ENCODE results near the gene MNAT1. TPM values are rescaled to one million over a fixed set of nuclear protein-coding genes. Genes with fewer than 3 reads are reported as not detected.

MNAT1 gene
- total RNA-seq, 1 donor from 2014 or later, result 42.6 TPM

DNA sequence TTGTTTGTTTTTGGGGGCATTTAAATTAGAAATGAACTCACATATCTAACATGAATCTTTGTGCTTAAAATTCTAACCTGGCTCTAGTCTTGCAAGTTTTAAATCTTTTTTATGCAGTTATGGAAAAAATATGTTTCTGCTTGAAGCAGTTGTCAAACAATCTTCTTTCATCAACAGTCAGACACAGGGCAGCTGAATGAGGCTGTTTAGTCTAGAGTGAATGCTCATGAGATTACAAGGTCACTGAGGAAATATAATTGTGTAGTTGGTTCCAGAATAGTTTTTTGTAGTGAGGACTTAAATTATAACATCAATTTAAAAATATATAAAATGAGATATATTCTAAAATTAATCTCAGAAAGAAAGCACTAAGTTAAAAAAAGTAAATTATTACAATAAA, 169.8 kb downstream of the MNAT1 start:
- intact Hi-C loops (cut with micrococcal nuclease), result no loop called here
- no peak overlapping the region for H3K4me3 Mint-ChIP-seq
- no peak for DNase-seq
- no peaks in the 10 kb centered on the region for H3K4me1 Mint-ChIP-seq
- H3K27me3 Mint-ChIP-seq, result no peaks in the 10 kb centered on the region
- peaks cover 6% of the 10 kb centered on the region for H3K9me3 Mint-ChIP-seq
- H3K36me3 Mint-ChIP-seq (ENCODE audit: low read depth), result peaks cover 2% of the 10 kb centered on the region
- H3K27ac Mint-ChIP-seq, result no peak overlapping the region

- Mint-ChIP-seq H3K4me1 (no peaks in the 10 kb centered on the region), H3K27me3 (no peaks in the 10 kb centered on the region), H3K4me3 (no peak overlapping the region), H3K36me3 (ENCODE audit: low read depth) (peaks cover 2% of the 10 kb centered on the region), H3K9me3 (peaks cover 13% of the 10 kb centered on the region), H3K27ac (no peak overlapping the region)
- intact Hi-C loops (cut with micrococcal nuclease), result no loop called here
- no peak for DNase-seq
Observed at GRCh38 chr14:60905923-60906322, 171.4 kb downstream of the MNAT1 start.

- no peaks in the 10 kb centered on the region for H3K27me3 Mint-ChIP-seq
- no peaks in the 10 kb centered on the region for H3K4me1 Mint-ChIP-seq
Observed at GRCh38 chr14:60915781-60916180, 181.2 kb downstream of the MNAT1 start.

DNA sequence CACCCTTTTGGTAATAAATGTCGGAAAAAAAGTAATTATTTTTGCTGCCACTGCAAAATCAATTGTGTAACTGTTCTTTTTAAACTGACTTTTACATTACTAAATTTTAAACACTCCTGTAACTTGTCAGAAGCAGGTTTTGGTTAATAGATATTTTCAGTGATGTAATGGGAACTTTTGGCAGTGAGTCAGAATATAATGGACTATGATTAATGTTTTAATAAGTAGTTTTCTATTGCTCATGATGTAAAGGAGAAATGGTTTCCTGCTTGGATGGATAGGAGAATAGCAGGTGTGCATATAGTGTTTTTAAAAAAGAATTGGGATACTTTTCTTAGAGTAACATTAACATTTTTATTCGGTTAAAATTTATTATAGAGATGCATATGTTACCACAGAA, 187.5 kb downstream of the MNAT1 start:
- Mint-ChIP-seq H3K4me3 (no peak overlapping the region), H3K27me3 (no peaks in the 10 kb centered on the region), H3K27ac (no peak overlapping the region), H3K9me3 (no peaks in the 10 kb centered on the region), H3K4me1 (peaks cover 5% of the 10 kb centered on the region), H3K36me3 (ENCODE audit: low read depth) (no peaks in the 10 kb centered on the region)
- intact Hi-C loops (cut with micrococcal nuclease), result no loop called here
- DNase-seq, result no peak

More at GRCh38 chr14:60915781-60916180, 181.2 kb downstream of the MNAT1 start:
- Mint-ChIP-seq H3K9me3 (peaks cover 1% of the 10 kb centered on the region), H3K36me3 (ENCODE audit: low read depth) (no peaks in the 10 kb centered on the region), H3K27ac (no peak overlapping the region), H3K4me3 (no peak overlapping the region)
- intact Hi-C loops (cut with micrococcal nuclease), result no loop called here
- no peak for DNase-seq

DNA sequence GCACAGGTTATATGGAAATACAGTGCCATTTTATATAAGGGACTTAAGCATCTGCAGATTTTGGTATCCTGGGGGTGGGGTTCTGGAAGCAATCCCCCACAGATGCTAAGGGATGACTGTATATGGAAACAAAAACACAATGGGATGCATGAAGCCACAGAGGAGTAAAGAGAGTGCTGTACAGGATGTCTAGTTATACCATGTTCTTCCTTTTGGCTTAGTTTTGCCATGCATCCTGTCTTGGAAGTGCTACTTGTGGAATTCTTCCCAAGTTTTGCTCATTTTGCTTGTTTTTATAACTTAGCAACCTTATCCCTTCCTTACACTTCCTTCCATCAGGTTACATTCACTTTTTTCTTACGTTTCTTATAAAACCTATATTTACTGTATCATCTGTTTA, 190.7 kb downstream of the MNAT1 start:
- Mint-ChIP-seq H3K9me3 (no peaks in the 10 kb centered on the region), H3K27ac (no peak overlapping the region), H3K4me3 (no peak overlapping the region), H3K4me1 (peaks cover 5% of the 10 kb centered on the region), H3K36me3 (ENCODE audit: low read depth) (no peaks in the 10 kb centered on the region), H3K27me3 (no peaks in the 10 kb centered on the region)
- intact Hi-C loops (cut with micrococcal nuclease), result no loop called here
- no peak for DNase-seq

- Mint-ChIP-seq H3K9me3 (no peaks in the 10 kb centered on the region), H3K27ac (no peak overlapping the region), H3K4me3 (no peak overlapping the region), H3K4me1 (peaks cover 5% of the 10 kb centered on the region), H3K27me3 (no peaks in the 10 kb centered on the region), H3K36me3 (ENCODE audit: low read depth) (no peaks in the 10 kb centered on the region)
- intact Hi-C loops (cut with micrococcal nuclease), result no loop called here
- no peak for DNase-seq
Observed at GRCh38 chr14:60926002-60926401, 191.4 kb downstream of the MNAT1 start.

DNA sequence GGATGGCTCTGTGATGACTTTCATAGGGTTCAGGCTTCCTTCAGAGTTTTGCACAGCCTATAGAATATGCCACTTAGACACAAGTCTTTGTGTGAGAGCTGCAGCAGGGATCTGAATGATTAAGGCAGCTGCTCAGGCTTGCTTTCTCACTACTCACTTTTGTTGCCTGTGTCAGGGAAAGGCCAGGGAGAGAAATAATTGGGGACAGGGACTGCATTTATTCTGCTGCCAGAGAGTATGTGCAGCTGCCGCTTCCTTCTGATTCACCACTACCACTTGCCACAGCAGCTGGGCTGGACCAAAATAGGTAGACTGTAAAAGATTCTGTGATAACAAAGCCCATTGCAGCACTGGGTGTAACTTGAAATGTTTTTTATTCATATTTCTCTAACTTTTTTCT, 196.7 kb downstream of the MNAT1 start:
- Mint-ChIP-seq H3K4me3 (no peak overlapping the region), H3K27me3 (no peaks in the 10 kb centered on the region), H3K36me3 (ENCODE audit: low read depth) (peaks cover 2% of the 10 kb centered on the region), H3K4me1 (no peaks in the 10 kb centered on the region), H3K9me3 (peaks cover 4% of the 10 kb centered on the region), H3K27ac (no peak overlapping the region)
- intact Hi-C loops (cut with micrococcal nuclease), result no loop called here
- DNase-seq, result no peak

- Mint-ChIP-seq H3K4me3 (no peak overlapping the region), H3K27ac (no peak overlapping the region), H3K4me1 (no peaks in the 10 kb centered on the region), H3K36me3 (ENCODE audit: low read depth) (peaks cover 2% of the 10 kb centered on the region), H3K9me3 (peaks cover 6% of the 10 kb centered on the region), H3K27me3 (no peaks in the 10 kb centered on the region)
- intact Hi-C loops (cut with micrococcal nuclease), result no loop called here
- no peak for DNase-seq
Observed at GRCh38 chr14:60933920-60934655, 199.5 kb downstream of the MNAT1 start.

DNA sequence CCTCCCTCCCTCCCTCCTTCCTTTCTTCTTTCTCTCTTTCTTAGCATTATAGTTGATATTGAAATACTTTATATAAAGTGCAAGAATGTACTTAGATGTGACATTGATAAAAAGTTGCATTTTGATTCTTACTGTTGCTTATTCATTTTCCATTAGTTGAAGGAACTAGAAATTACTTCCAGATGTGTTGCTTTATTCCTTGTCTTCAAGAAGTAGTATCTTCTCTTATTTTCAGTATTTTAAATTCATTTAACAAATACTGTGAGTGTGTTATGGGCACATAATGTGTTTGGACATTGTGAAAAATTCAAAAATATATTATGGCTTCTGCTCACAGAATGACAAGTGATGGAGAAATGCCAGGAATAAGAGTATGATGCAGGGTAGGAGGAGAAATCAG, 200.8 kb downstream of the MNAT1 start:
- peaks cover 8% of the 10 kb centered on the region for H3K9me3 Mint-ChIP-seq
- no peak for DNase-seq
- intact Hi-C loops (cut with micrococcal nuclease), result no loop called here
- no peak overlapping the region for H3K4me3 Mint-ChIP-seq
- H3K4me1 Mint-ChIP-seq, result no peaks in the 10 kb centered on the region
- H3K27ac Mint-ChIP-seq, result no peak overlapping the region
- H3K36me3 Mint-ChIP-seq (ENCODE audit: low read depth), result peaks cover 2% of the 10 kb centered on the region
- H3K27me3 Mint-ChIP-seq, result no peaks in the 10 kb centered on the region

- intact Hi-C loops (cut with micrococcal nuclease), result no loop called here
- Mint-ChIP-seq H3K36me3 (ENCODE audit: low read depth) (peaks cover 7% of the 10 kb centered on the region), H3K27ac (no peak overlapping the region), H3K9me3 (peaks cover 8% of the 10 kb centered on the region), H3K27me3 (no peaks in the 10 kb centered on the region), H3K4me3 (no peak overlapping the region), H3K4me1 (peaks cover 9% of the 10 kb centered on the region)
- no peak for DNase-seq
Observed at GRCh38 chr14:60943637-60944032, 209.1 kb downstream of the MNAT1 start.

DNA sequence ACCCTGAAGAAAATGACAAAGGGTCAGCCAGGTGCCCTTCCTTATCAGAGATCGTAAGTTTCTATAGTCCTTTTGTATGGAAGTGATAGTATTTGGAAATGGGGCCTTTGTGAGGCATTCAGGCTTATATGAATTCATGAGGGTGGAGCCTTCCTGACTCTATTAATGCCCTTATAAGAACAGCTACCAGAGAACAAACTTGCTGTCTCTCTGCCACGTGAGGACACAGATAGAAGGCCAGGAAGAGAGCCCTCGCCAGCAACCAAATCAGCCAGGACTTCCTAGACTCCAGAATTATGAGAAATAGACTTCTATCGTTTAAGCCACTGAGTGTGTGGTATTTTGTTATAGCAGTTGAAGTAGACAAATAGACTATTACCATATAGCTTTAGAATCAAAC, 209.6 kb downstream of the MNAT1 start:
- H3K4me3 Mint-ChIP-seq, result no peak overlapping the region
- peaks cover 7% of the 10 kb centered on the region for H3K36me3 Mint-ChIP-seq (ENCODE audit: low read depth)
- H3K27me3 Mint-ChIP-seq, result no peaks in the 10 kb centered on the region
- DNase-seq, result no peak
- peaks cover 9% of the 10 kb centered on the region for H3K4me1 Mint-ChIP-seq
- no peak overlapping the region for H3K27ac Mint-ChIP-seq
- intact Hi-C loops (cut with micrococcal nuclease), result no loop called here
- peaks cover 5% of the 10 kb centered on the region for H3K9me3 Mint-ChIP-seq

DNA sequence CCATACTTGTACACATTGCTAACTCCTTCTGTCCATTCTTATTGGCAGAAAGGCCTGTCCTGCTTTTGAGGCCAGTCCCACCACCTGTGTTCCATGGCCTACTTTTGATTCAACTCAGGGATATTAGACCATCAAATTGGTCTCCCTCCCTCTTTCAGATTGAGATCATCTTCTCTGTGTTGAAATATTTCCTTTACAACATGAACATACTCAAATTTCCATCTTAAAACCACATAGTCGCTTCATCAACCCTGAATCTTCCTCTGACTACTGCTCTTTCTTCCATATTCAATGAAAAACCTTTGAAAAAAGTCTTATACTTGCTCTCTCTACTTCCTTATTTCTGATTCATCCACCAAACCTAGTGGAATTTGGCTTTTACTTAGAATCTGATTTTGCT, 211.4 kb downstream of the MNAT1 start:
- Mint-ChIP-seq H3K27ac (peak overlapping the region; percentile 22), H3K9me3 (peaks cover 4% of the 10 kb centered on the region), H3K27me3 (no peaks in the 10 kb centered on the region), H3K36me3 (ENCODE audit: low read depth) (peaks cover 7% of the 10 kb centered on the region), H3K4me1 (peaks cover 9% of the 10 kb centered on the region), H3K4me3 (no peak overlapping the region)
- intact Hi-C loops (cut with micrococcal nuclease), result loop anchor here (1.0 to 5.0 kb wide), 2 partner anchors 87 to 194 kb away; no protein-coding TSS in a partner anchor
- no peak for DNase-seq

GRCh38 chr14:60946773-60947172, 212.2 kb downstream of the MNAT1 start:
- Mint-ChIP-seq H3K27ac (no peak overlapping the region), H3K27me3 (no peaks in the 10 kb centered on the region), H3K4me3 (no peak overlapping the region), H3K4me1 (peaks cover 9% of the 10 kb centered on the region), H3K36me3 (ENCODE audit: low read depth) (peaks cover 5% of the 10 kb centered on the region), H3K9me3 (peaks cover 4% of the 10 kb centered on the region)
- DNase-seq, result no peak
- intact Hi-C loops (cut with micrococcal nuclease), result loop anchor here (1.0 to 5.0 kb wide), 2 partner anchors 87 to 194 kb away; no protein-coding TSS in a partner anchor

- H3K9me3 Mint-ChIP-seq, result peaks cover 12% of the 10 kb centered on the region
- peaks cover 6% of the 10 kb centered on the region for H3K4me1 Mint-ChIP-seq
- no peak overlapping the region for H3K4me3 Mint-ChIP-seq
- no peak overlapping the region for H3K27ac Mint-ChIP-seq
- DNase-seq, result no peak
- intact Hi-C loops (cut with micrococcal nuclease), result no loop called here
- no peaks in the 10 kb centered on the region for H3K27me3 Mint-ChIP-seq
- peaks cover 16% of the 10 kb centered on the region for H3K36me3 Mint-ChIP-seq (ENCODE audit: low read depth)
Observed at GRCh38 chr14:60951776-60952435, 217.3 kb downstream of the MNAT1 start.

All from activated CD4-positive, alpha-beta T cell treated with anti-CD3 and anti-CD28 coated beads, Interleukin-2, amount 10 ng/mL, durations not matched to agents 24 days and 14 days (primary cell).